IMR-90 (cell line): ENCODE measurements around the gene UBD. TPM values are rescaled to one million over a fixed set of nuclear protein-coding genes. Genes with fewer than 3 reads are reported as not detected.

ENCODE experiments used
- ATAC-seq: fragments of 200-7000 bp; cut with Tn5 transposase; 2 replicates; pipeline ENCODE4 v1.9.1; 2020; ENCODE audit warnings: low read depth, mild to moderate bottlenecking, moderate library complexity
- BruUV-seq: library from RNA; stranded (reverse); fragments of 400-500 nt; replicated peaks from 2 replicates; lab custom pipeline; 2021; lab: Mats Ljungman, UMichigan
- CTCF ChIA-PET: fragments of 300-600 bp; formaldehyde crosslinking; extraction: SDS; loops from one replicate; lab custom pipeline; 2021; ENCODE audit warnings: antibody characterized with exemption; lab: Yijun Ruan, JAX
- POLR2A ChIA-PET: fragments of 300-600 bp; sonication (Branson Sonifier 250); formaldehyde crosslinking; loops from one replicate; lab custom pipeline; 2022; ENCODE audit warnings: antibody characterized with exemption; ENCODE audit not compliant: unreplicated experiment; lab: Charles Lee
- DNase-seq: peaks from one replicate; pipeline ENCODE4 v3.0.0; 2013
- H2AFZ ChIP-seq: replicated peaks from 2 replicates; pipeline ENCODE3; 2013; ENCODE audit warnings: low read length, mild to moderate bottlenecking; ENCODE audit not compliant: poor library complexity
- H2AK5ac ChIP-seq: 2 replicates; pipeline ENCODE4 v1.6.1; 2013; ENCODE audit warnings: low read depth, low read length, inconsistent platforms
- H2AK9ac ChIP-seq: replicated peaks from 2 replicates; pipeline ENCODE3; 2013; ENCODE audit warnings: mild to moderate bottlenecking, low read depth, low read length, moderate library complexity; ENCODE audit not compliant: poor library complexity
- H2BK120ac ChIP-seq: 2 replicates; pipeline ENCODE4 v1.6.1; 2013; ENCODE audit warnings: low read depth, low read length, inconsistent platforms
- H2BK15ac ChIP-seq: 3 replicates; pipeline ENCODE4 v1.6.1; 2013; ENCODE audit warnings: low read depth, low read length, inconsistent platforms
- H2BK20ac ChIP-seq: 2 replicates; pipeline ENCODE4 v1.6.1; 2013; ENCODE audit warnings: low read depth, mild to moderate bottlenecking, inconsistent platforms, low read length, moderate library complexity
- H2BK5ac ChIP-seq: 2 replicates; pipeline ENCODE4 v1.6.1; 2013; ENCODE audit warnings: mild to moderate bottlenecking, low read depth, low read length, inconsistent platforms; ENCODE audit not compliant: poor library complexity, severe bottlenecking
- H3K14ac ChIP-seq: replicated peaks from 2 replicates; pipeline ENCODE4 v1.6.1; 2013; ENCODE audit warnings: low read depth, low read length, inconsistent platforms
- H3K18ac ChIP-seq: 2 replicates; pipeline ENCODE4 v1.6.1; 2013; ENCODE audit warnings: low read depth, low read length, control low read depth
- H3K23ac ChIP-seq: 2 replicates; pipeline ENCODE4 v1.6.1; 2013; ENCODE audit warnings: low read depth, low read length, inconsistent platforms
- H3K27ac ChIP-seq: 2 replicates; pipeline ENCODE4 v1.5.1; 2013; ENCODE audit warnings: mild to moderate bottlenecking, control low read depth, low read length; ENCODE audit not compliant: insufficient read depth
- H3K27me3 ChIP-seq: 2 replicates; pipeline ENCODE4 v1.6.1; 2013; ENCODE audit warnings: low read length; ENCODE audit not compliant: control insufficient read depth, insufficient read depth
- H3K36me3 ChIP-seq: 2 replicates; pipeline ENCODE4 v1.6.1; 2013; ENCODE audit warnings: low read length, mixed read lengths; ENCODE audit not compliant: control insufficient read depth, insufficient read depth
- H3K4ac ChIP-seq: 2 replicates; pipeline ENCODE4 v1.6.1; 2013; ENCODE audit warnings: low read depth, low read length, inconsistent platforms
- H3K4me1 ChIP-seq: 2 replicates; pipeline ENCODE4 v1.6.1; 2013; ENCODE audit warnings: low read length, mixed read lengths; ENCODE audit not compliant: control insufficient read depth, insufficient read depth
- H3K4me2 ChIP-seq: 2 replicates; pipeline ENCODE4 v1.6.1; 2013; ENCODE audit warnings: low read depth, mild to moderate bottlenecking, control low read depth, low read length, moderate library complexity
- H3K4me3 ChIP-seq: 2 replicates; pipeline ENCODE4 v1.5.1; 2013; ENCODE audit warnings: low read depth, mild to moderate bottlenecking, control low read depth, low read length, moderate library complexity; ENCODE audit not compliant: insufficient read depth
- H3K56ac ChIP-seq: 2 replicates; pipeline ENCODE4 v1.6.1; 2013; ENCODE audit warnings: low read length, inconsistent platforms; ENCODE audit not compliant: insufficient read depth; ENCODE audit errors: extremely low read depth
- H3K79me1 ChIP-seq, 2 experiments: 2 replicates each; pipeline ENCODE4 v1.6.1; 2013; ENCODE audit warnings: low read length in 2 of 2, inconsistent platforms in 1 of 2, low read depth in 1 of 2
- H3K9ac ChIP-seq: 2 replicates; pipeline ENCODE4 v1.6.1; 2013; ENCODE audit warnings: low read depth, low read length, control low read depth
- H3K9me1 ChIP-seq: 2 replicates; pipeline ENCODE4 v1.6.1; 2013; ENCODE audit warnings: low read length, inconsistent platforms; ENCODE audit not compliant: insufficient read depth
- H3K9me3 ChIP-seq: 2 replicates; pipeline ENCODE4 v1.6.1; 2013; ENCODE audit warnings: low read length; ENCODE audit not compliant: control insufficient read depth, insufficient read depth
- H4K20me1 ChIP-seq: 2 replicates; pipeline ENCODE4 v1.6.1; 2013; ENCODE audit warnings: low read length, inconsistent platforms; ENCODE audit not compliant: insufficient read depth
- H4K5ac ChIP-seq: 2 replicates; pipeline ENCODE4 v1.6.1; 2013; ENCODE audit warnings: mild to moderate bottlenecking, low read depth, low read length, control low read depth
- H4K8ac ChIP-seq, 2 experiments: 2 replicates each; pipeline ENCODE4 v1.6.1; 2013; ENCODE audit warnings: low read depth in 2 of 2, low read length in 2 of 2, control low read depth in 1 of 2, inconsistent platforms in 1 of 2
- H4K91ac ChIP-seq: 2 replicates; pipeline ENCODE4 v1.6.1; 2013; ENCODE audit warnings: low read depth, low read length, inconsistent platforms; ENCODE audit not compliant: insufficient read depth
- FOS ChIP-seq: fragments of 150-350 bp; IDR thresholded peaks from 2 replicates; pipeline ENCODE4 v1.6.1; 2016; ENCODE audit warnings: low read depth, low read length
- MAFK ChIP-seq: IDR thresholded peaks from 2 replicates; pipeline ENCODE4 v1.6.1; 2012; ENCODE audit warnings: low read depth, low read length, improper control_type of control experiment
- MAZ ChIP-seq: IDR thresholded peaks from 2 replicates; pipeline ENCODE4 v1.6.1; 2012; ENCODE audit warnings: low read depth, mild to moderate bottlenecking, low read length, improper control_type of control experiment, moderate library complexity, borderline replicate concordance
- MXI1 ChIP-seq: IDR thresholded peaks from 2 replicates; pipeline ENCODE4 v1.6.1; 2012; ENCODE audit warnings: low read depth, mild to moderate bottlenecking, low read length, moderate library complexity, borderline replicate concordance
- NFE2L2 ChIP-seq: fragments of 150-350 bp; IDR thresholded peaks from 2 replicates; pipeline ENCODE4 v1.6.1; 2016; ENCODE audit warnings: low read depth, mild to moderate bottlenecking, low read length
- RCOR1 ChIP-seq: IDR thresholded peaks from 2 replicates; pipeline ENCODE4 v1.6.1; 2012; ENCODE audit warnings: mild to moderate bottlenecking, low read length, improper control_type of control experiment; ENCODE audit not compliant: insufficient replicate concordance
- SMC3 ChIP-seq: fragments of 150-350 bp; IDR thresholded peaks from 2 replicates; pipeline ENCODE4 v1.6.1; 2016; ENCODE audit warnings: low read depth, mild to moderate bottlenecking, antibody characterized with exemption, low read length, moderate library complexity
- WGBS, 2 experiments: methylation state at CpG; one replicate each; pipeline versions ENCODE4 v1.1.5 to v1.1.7; 2013; ENCODE audit warnings: missing lambda C conversion rate in 2 of 2; ENCODE audit not compliant: insufficient read length in 1 of 2; ENCODE audit errors: extremely low coverage in 2 of 2; 5-methylcytosine and 5-hydroxymethylcytosine counted together
- dilution Hi-C: fragments of 300-500 bp; cut with HindIII; formaldehyde crosslinking; loops from one replicate; pipeline ENCODE4 v1.14.3; 2018; ENCODE audit warnings: low sequenced_read_pairs; ENCODE audit not compliant: unreplicated experiment
- in situ Hi-C: fragments of 300-500 bp; cut with MboI; formaldehyde crosslinking; loops from 3 replicates; pipeline ENCODE4 v1.14.3; 2019; ENCODE audit warnings: low sequenced_read_pairs, inconsistent platforms, mixed read lengths
- intact Hi-C: fragments of 100-400 bp; cut with micrococcal nuclease; formaldehyde crosslinking; loops from 2 replicates; pipeline ENCODE4 v1.10.0; 2022
- polyA plus RNA-seq, 3 experiments: library from polyadenylated mRNA; depleted of rRNA; stranded (reverse); fragments of >200 nt; gene quantifications; 2 replicates each; pipeline ENCODE4 v1.2.3, GENCODE V29; 2012; ENCODE audit warnings: low replicate concordance in 1 of 3
- total RNA-seq: library from RNA; depleted of rRNA; stranded (reverse); fragments of >200 nt; gene quantifications from 2 replicates; pipeline ENCODE4 v1.2.3, GENCODE V29; 2012
- TF ChIP-seq, protein P1 (sequence below): fragments of 150-350 bp; IDR thresholded peaks from 2 replicates; pipeline ENCODE4 v1.6.1; 2017; ENCODE audit warnings: mild to moderate bottlenecking, antibody characterized with exemption, low read length, low read depth
- TF ChIP-seq, protein P2 (sequence below): conservative IDR thresholded peaks from 2 replicates; pipeline ENCODE4 v1.5.1; 2012; ENCODE audit warnings: mild to moderate bottlenecking, low read depth, low read length, improper control_type of control experiment
- TF ChIP-seq, protein P3 (sequence below): fragments of 150-350 bp; IDR thresholded peaks from 2 replicates; pipeline ENCODE4 v1.6.1; 2016; ENCODE audit warnings: low read depth, mild to moderate bottlenecking, low read length, moderate library complexity, borderline replicate concordance

UBD gene
- total and polyA plus RNA-seq, 2 of the 4 experiments (the other 2 are of a cell fraction): not detected

DNA sequence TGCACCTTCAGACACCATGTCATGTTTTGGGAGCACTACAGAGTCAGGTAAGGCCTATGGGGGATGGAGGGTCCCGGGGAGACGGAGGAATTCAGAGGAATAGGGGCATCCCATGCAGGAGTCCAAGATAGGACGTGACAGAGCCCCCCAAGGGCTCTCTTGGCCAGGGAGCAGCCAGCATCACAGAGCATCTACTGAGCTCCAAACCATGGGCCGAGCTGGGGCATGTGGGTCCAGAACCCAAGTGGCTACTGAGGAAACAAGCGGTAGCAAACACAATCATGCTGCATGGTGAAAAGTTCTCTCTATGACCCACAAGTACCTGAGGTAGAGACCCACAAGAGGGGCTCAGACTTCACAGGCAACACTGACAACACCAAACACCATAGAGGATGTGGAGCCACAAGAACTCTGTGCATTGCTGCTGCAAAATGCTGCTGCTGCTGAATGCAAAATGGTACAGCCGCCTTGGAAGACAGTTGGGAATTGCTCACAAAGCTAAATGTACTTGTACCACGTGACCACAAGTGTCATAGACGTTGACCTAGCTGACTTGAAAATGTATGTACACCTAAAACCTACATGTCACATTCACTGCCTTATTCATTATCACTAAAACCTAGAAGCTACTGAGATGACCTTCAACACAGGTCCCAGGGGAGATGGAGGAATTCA is 38.4 kb downstream of the UBD start:
- CTCF ChIA-PET: no interaction called here
- 20% methylated on average over 2 of the region's 8 CpGs; no CpG with 5 or more reads in 1 of the 2 experiments for WGBS, 2 experiments
- no peak overlapping the region for H3K18ac ChIP-seq
- no peak overlapping the region for H2AFZ ChIP-seq
- no peaks in the 10 kb centered on the region for H3K27me3 ChIP-seq
- no peaks in the 10 kb centered on the region for H3K4me1 ChIP-seq
- H3K4me2 ChIP-seq: no peak overlapping the region
- no peak overlapping the region for H4K91ac ChIP-seq
- no peak overlapping the region for H2BK15ac ChIP-seq
- H3K4me3 ChIP-seq: no peak overlapping the region
- no peak overlapping the region for H3K9ac ChIP-seq
- TF ChIP-seq MXI1 (no peak), SMC3 (no peak), NFE2L2 (no peak), MAZ (no peak), RCOR1 (no peak), FOS (no peak), MAFK (no peak)
- TF ChIP-seq, protein P1, sequence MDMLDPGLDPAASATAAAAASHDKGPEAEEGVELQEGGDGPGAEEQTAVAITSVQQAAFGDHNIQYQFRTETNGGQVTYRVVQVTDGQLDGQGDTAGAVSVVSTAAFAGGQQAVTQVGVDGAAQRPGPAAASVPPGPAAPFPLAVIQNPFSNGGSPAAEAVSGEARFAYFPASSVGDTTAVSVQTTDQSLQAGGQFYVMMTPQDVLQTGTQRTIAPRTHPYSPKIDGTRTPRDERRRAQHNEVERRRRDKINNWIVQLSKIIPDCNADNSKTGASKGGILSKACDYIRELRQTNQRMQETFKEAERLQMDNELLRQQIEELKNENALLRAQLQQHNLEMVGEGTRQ: no peak
- TF ChIP-seq, protein P2, sequence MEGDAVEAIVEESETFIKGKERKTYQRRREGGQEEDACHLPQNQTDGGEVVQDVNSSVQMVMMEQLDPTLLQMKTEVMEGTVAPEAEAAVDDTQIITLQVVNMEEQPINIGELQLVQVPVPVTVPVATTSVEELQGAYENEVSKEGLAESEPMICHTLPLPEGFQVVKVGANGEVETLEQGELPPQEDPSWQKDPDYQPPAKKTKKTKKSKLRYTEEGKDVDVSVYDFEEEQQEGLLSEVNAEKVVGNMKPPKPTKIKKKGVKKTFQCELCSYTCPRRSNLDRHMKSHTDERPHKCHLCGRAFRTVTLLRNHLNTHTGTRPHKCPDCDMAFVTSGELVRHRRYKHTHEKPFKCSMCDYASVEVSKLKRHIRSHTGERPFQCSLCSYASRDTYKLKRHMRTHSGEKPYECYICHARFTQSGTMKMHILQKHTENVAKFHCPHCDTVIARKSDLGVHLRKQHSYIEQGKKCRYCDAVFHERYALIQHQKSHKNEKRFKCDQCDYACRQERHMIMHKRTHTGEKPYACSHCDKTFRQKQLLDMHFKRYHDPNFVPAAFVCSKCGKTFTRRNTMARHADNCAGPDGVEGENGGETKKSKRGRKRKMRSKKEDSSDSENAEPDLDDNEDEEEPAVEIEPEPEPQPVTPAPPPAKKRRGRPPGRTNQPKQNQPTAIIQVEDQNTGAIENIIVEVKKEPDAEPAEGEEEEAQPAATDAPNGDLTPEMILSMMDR: no peak
- TF ChIP-seq, protein P3, sequence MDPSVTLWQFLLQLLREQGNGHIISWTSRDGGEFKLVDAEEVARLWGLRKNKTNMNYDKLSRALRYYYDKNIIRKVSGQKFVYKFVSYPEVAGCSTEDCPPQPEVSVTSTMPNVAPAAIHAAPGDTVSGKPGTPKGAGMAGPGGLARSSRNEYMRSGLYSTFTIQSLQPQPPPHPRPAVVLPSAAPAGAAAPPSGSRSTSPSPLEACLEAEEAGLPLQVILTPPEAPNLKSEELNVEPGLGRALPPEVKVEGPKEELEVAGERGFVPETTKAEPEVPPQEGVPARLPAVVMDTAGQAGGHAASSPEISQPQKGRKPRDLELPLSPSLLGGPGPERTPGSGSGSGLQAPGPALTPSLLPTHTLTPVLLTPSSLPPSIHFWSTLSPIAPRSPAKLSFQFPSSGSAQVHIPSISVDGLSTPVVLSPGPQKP: no peak
- no peak overlapping the region for H3K56ac ChIP-seq
- no peak for ATAC-seq
- no peaks in the 10 kb centered on the region for H3K36me3 ChIP-seq
- no peak overlapping the region for H2BK20ac ChIP-seq
- H2AK5ac ChIP-seq: no peak overlapping the region
- H3K23ac ChIP-seq: no peak overlapping the region
- in situ Hi-C loops (no loop called here), dilution Hi-C loops (no loop called here), intact Hi-C loops (no loop called here)
- POLR2A ChIA-PET: no interaction called here
- H4K5ac ChIP-seq: no peak overlapping the region
- no peak overlapping the region for H2BK120ac ChIP-seq
- H3K4ac ChIP-seq: no peak overlapping the region
- H3K14ac ChIP-seq: no peak overlapping the region
- DNase-seq: no peak
- H4K8ac ChIP-seq: no peak overlapping the region
- no TSS peak for BruUV-seq
- H2AK9ac ChIP-seq: no peak overlapping the region
- no peaks in the 10 kb centered on the region for H4K20me1 ChIP-seq
- no peaks in the 10 kb centered on the region for H3K9me1 ChIP-seq
- H3K9me3 ChIP-seq: peaks cover 5% of the 10 kb centered on the region; the same call in 1 of the 2 replicates
- H2BK5ac ChIP-seq: no peak overlapping the region
- no peak overlapping the region for H3K27ac ChIP-seq
- H3K79me1 ChIP-seq: no peaks in the 10 kb centered on the region
